NCI-H446 treated with DMSO at 0.1 percent for 48 hours (cell line): ENCODE measurements around the gene RBX1.
"Not testable (repeated sequence)": the region's sequence is repeated elsewhere in the genome, so short reads cannot be mapped to it uniquely, and the experiment has no call there.

Experiments
- DNase-seq: peaks from one replicate; lab custom pipeline; 2025; lab: John Stamatoyannopoulos, UW

The RBX1 gene

DNA sequence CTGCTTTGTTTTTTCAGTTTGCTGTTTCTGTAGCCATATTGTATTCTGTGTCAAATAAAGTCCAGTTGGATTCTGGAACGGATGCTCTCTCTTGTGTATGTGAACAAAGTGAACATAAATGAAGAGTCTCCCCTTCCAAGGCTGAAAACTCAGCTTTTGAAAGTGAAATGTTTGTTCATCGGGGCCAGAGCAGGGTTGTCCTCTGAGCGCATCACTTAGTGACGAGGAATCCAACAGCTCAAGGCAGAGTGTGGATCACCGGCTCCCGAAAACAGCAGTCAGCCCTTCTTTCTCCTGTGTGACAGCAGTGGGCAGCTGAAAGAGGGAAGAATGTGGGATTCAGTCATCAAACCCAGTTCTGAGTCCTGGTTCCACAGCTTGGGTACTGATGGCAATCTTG, 21.4 kb downstream of the RBX1 start:
- DNase-seq = no peak

DNA sequence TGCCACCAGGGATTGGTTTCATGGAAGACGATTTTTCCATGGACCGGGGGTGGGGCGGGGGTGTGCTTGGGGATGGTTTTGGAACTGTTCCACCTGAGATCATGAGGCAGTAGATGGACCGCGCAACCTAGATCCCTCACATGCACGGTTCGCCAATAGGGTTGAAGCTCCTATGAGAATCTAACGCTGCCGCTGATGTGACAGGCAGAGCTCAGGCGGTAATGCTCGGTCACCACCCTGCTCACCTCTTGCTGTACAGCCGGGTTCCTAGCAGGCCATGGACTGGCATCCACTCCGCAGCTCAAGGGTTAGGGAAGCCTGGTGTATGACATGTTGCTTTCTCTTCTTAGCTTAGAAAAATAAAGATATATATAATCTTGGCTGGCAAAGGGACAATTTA, 22.0 kb downstream of the RBX1 start:
- no peak for DNase-seq

DNA sequence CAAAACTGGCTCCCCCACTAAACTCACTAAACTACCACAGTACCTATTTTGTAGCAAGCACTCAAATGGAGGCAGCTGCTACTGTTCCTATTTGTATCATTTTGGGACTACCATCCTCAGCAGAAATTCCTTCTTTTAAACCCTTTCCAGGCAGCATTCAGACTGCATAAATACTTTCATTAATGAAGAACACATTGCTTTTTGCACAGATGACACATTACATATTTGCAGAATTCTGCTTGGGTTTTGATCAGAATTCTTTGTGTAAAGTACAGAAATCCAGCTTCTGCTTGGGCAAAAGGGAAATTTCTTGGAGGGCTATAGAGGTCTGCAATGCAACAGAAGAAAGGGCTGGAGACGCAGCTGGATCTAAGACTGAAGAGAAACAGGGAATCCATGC, 24.2 kb downstream of the RBX1 start:
- DNase-seq = no peak

DNA sequence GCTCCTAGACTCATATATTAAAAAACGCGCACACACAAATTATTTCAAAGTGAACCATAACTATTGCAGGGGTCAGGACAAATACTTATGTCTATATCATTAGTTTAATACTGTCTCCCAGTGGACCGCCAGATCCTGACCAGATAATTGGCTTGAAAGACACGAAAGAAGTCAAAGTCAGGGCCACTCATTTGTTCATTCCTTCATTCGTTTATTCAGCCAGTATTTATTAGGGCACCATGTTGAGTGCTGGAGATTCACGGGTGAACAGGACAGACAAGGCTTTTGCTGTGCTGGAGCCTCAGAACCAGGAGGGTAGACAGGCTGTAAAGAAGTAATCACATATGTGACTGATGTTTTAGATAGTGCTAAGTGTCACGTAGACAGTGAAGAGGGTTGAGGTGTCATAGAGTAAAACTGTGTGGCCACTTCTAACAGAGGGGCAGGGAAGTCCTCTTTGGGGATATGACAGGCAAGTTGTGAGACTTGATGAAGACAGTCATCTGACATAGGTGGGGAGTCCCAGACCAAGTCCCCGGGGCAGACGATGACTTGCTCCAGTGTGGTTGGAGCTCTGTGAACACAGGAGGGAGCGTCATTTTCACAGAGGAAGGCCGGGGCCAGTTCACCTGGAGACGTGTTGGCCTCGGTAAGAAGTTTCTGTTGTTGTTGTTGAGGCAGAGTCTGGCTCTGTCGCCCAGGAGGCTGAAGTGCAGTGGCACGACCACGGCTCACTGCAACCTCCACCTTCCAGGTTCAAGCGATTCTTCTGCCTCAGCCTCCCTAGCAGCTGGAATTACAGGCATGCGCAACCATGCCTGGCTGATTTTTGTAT, 25.9 kb downstream of the RBX1 start:
- DNase-seq = no peak

DNA sequence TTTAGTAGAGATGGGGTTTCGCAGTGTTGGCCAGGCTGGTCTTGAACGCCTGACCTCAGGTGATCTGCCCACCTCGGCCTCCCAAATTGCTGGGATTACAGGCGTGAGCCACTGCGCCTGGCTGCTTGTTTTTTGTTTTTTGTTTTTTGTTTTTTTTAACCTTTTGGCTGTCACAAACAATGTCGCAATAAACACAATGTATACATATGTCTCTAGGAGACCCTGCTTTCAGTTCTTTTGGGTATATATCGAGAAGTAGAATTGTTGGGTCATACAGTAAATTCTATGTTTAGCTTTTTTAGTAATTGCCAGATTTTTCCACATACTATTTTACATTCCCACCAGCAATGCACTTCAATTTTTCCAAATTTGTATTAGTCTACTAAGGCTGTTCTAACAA, 28.0 kb downstream of the RBX1 start:
- DNase-seq = no peak

DNA sequence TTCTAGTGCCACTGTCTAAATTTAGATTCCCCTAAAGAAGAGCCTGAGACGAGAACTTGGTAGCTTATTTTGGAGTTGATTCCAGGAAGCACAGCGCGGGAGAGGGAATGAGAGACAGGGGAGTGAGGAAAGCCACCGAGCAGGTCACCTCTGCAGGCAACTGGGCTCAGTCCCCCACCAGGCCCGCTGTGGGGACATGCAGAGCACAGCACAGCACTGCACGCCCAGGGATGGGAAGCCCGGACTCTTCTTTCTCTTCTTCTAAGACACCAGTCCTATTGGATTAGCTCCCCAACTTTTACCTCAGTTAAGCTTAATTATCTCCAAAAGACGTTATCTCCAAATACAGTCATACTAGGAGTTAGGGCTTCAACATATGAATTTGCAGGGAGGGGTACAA, 28.7 kb downstream of the RBX1 start:
- no peak for DNase-seq

DNA sequence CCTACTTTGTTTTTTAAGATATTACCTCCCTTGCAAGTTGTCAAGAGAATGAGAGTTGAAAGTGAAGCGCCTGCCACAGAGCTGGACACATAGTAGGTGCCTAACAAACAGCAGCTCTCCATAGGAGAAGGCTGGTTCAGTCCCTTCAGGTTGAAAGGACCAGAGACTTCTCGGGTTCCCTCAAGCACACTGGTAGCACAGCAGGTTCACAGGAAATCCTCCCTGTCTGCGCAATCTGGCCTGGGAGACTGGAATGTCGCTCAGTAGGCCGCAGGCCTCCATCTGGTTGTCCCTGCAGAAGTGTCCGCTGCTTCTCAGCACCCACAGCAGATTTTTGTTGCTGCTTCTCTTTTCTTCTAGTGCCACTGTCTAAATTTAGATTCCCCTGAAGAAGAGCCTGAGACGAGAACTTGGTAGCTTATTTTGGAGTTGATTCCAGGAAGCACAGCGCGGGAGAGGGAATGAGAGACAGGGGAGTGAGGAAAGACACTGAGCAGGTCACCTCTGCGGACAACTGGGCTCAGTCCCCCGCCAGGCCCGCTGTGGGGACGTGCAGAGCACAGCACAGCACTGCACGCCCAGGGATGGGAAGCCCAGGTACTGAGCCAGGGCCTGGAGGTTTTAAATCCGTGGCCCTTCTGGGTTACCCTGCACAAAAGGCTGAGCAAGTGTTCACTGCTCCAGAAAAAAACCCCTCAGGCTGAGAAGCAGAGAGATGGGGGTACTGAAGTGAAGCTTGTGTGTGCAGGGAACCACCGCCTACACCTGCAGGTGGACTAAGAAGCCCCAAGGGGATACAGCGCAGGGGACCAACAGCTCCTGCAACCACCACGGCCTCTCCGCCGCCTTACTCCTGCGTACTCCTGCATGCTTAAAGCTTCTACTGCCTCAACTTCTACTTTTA, 31.6 kb downstream of the RBX1 start:
- DNase-seq = no peak

DNA sequence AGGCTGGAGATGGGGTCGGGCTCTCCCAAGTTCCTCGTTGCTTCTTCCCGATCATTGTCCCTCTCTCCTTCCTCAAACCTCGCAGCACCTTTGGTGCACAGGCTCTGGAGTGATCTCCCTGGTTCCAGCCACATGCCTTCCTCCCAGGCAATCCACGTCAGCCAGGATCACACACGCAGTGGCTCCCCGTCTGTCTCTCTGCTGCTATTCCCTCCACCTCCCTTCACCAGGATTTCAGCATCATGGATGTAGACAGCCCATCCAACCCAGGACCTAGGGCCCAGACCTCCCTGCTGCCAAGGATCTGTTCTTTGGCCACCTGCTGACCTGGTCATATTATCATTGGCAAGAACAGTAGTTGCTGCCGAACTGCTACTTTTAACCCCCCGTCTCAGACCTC, 40.1 kb downstream of the RBX1 start:
- no peak for DNase-seq

DNA sequence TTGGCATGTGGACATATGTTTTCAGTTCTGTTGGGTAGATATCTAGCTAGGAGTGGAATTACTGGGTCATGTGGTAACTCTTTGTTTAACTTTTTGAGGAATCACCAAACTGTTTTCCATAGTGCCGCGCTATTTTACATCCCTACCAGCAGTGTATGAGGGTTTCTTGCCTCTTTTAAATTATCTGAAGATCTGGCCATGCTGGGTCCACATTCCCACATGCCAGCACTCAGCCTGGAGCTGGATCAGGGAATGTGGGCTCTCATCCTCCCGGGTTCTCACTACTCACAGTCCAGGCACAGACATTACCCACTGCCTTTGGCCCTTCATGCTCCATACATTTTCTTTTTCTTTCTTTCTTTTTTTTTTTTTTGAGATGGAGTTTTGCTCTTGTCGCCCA, 44.6 kb downstream of the RBX1 start:
- DNase-seq = no peak

DNA sequence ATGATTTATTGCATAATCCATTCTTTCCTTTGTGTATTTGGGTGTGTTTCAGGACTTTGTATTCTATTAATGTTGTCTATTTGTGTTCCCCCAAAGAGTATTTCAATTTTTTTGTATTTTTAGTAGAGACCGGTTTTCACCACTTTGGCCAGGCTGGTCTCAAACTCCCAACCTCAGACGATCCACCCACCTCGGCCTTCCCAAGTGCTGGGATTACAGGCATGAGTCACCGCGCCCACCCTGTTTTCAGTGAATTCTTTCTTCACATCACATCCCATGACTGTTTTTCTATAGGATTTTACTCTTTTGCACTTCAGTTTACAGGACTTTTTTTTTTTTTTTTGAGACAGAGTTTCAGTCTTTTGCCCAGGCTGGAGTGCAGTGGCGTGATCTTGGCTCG, 46.3 kb downstream of the RBX1 start:
- DNase-seq = no peak

DNA sequence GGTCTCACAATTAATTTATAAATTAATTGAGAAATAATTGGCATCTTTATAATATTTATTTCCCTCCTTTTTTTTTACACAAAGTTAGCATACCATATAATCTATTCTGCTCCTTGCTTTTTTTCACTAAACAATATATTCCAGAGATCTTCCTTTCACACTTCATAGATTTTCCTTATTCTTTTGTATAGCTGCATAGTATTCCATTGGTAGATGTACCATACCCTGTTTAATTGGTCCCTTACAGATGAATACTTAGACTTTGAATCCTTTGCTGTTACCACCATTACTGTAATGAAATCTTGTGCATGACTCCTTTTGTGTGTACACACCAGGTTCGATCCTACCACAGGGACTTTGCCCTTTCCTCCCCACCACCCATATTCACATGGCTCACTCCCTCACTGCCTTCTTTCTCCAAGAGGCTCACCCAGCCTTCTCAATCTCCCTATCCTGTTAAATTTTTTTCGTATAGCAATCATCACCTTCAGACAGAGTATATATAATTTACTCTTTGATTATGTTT, 48.9 kb downstream of the RBX1 start:
- no peak for DNase-seq

DNA sequence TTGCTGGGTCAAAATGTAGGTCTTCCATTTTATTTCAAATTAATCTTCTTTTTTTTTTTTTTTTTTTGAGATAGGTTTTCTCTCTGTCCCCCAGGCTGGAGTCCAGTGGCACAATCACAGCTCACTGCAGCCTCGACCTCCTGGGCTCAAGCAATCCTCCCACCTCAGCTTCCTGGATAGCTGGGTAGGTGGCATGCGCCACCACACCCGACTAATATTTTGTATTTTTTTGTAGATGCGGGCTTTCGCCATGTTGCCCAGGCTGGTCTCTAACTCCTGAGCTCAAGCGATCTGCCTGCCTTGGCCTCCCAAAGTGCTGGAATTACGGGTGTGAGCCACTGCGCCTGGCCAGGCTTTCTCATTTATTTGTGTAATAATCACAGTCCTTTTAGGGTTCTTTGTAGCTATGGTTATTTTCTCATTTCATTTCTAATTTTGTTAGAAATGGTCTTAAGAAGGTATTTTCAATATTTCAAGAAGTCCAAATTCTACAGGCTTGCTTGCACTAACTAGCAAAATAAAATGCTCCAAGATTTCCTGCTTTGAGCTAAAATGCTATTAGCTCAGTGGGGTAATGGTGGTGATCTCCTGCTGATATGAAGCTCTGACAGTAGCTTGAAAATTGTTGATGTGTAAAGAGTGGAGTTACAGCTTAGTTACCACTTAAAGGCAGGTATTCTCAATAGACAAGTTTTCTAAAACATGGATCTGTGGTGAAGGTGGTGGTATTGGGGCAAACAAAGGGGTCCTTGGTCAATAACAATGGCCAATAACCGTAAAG, 50.0 kb downstream of the RBX1 start:
- DNase-seq = no peak

DNA sequence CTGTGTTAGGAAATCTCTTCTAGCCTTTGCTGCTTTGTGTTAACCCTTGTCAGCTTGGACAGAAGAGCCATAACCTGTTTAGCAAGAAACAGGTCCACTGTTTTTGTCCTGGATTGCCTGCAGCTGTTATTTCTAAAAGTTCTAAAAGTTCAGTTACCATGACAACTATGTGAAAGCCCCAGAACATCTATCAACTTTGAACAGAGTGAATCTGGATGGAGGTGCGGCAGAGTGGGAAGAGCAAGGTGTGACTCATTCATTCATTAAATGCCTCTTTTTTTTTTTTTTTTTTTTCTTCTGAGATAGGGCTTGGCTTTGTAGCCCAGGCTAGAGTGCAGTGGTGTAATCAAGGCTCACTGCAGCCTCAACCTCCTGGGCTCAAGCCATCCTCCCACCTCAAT, 50.5 kb downstream of the RBX1 start:
- no peak for DNase-seq

DNA sequence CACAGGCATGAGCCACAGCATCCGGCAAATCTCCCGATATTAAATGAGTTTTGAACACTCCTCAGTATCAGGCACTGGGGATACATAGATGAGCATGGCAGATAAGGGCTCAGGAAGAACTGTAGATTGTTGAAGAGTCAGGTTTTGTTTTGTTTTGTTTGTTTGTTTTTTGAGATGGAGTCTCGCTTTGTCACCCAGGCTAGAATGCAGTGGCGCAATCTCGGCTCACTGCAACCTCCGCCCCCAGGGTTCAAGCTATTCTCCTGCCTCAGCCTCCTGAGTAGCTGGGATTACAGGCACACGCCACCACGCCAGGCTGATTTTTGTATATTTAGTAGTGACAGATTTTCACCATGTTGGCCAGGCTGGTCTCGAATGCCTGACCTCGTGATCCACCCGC, 51.2 kb downstream of the RBX1 start:
- not testable (repeated sequence) for DNase-seq

DNA sequence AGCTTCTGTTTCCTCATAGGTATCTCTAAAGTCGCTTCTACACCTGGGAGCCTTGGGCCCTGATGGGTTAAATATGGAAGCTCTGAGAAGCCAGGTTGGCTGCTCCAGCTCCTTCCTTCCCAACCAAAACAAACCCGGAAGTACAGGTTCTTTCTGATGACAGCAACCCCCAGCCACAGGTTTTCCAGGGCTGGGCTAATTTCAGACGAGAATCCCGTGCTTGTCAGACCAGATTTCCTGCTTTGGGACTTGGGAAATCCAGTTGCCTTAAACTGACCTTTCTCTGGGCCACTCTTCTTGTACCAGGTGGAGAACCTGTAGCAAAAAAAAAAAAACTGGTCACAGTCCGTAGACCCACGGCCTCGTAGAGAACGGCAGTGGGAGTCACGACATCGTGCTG, 51.9 kb downstream of the RBX1 start:
- no peak for DNase-seq

DNA sequence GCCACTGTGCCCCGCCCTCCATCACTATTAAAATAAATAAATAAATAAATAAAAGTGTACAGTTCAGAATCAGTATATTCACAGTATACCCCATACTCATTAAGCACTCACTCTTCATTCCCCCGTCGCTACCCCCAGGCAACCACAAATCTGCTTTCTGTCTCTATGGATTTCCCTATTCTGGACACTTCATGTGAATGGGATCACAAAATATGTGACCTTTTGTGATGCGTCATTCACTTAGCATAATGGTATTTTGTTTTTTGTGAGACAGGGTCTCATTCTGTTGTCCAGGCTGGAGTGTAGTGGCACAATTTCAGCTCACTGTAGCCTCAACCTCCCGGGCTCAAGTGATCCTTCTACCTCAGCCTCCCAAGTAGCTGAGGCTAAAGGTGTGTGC, 52.8 kb downstream of the RBX1 start:
- DNase-seq = no peak

DNA sequence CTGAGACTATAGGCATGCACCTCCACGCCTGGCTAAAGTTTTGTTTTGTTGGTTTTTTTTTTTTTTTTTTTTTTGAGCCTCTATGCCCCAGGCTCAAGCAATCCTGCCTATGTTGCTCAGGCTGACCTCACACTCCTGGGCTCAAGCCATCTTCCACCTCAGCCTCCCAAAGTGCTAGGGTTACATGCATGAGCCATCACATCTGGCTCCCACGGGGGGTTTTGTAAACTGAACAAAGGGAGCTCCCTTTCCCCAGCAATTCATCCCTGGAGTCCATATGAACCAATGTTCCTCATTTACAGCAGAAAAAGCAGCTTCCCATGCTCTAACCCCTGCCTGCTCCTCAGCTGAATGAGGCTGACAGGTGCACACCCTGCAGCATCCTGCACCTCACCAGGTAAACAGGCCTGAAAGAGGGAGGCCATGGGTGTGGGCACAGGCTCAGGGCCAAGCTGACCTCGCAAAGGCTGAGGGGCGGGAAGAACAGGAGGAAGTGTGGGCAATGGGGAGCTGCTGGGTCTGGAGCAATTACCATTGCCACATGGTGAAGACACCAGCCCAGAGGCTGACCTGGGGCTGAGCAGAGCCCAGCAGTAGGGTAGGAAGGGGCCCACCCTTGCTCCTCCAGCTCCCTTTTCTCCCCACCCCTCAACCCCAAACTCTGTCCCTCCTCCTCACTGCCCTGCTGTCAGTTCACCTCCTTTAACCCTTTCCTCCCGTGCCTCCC, 58.2 kb downstream of the RBX1 start:
- no peak for DNase-seq

DNA sequence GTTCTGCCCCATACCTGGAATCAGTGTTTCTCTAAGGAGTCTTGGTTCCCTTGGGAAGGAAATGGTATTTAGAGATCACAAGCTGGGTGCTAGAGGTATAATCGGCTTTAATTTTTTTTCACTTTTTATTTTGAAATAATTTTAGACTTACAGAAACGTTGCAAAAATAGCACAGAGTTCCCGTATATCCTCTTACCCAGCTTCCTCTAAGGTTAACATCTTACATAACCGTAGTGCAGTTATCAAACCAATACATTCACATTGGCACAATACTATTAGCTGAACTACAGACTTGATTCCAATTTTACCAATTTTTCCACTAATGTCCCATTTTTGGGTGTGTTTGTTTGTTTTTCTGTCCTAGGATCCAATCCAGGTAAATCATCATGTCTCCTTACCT, 63.8 kb downstream of the RBX1 start:
- no peak for DNase-seq

DNA sequence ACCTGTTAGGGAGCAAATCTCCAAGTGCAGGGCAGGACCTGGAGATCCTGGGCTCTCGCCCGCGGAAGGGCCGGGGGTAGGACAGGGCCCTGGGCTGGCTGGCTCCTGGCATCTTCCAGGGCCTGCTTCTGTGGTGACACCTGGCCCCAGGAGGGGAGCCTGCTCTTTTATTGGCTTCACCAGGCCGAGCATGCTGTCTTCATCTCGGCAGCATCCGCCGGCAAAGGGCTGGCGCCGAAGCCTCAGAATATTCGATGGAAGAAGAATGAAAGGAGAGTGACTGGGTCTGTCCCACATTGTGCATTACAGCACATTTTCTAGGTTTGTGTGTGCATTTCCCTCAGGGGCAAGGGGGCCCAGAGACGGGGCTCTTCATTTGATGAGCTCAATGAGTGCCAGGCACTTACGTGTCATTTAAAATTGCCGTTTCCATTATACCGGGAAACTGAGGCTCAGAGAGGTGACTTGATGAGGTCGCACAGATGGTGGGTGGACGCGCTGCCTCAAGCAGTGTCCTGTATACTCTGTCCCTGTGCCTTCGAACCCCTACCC, 70.0 kb downstream of the RBX1 start:
- no peak for DNase-seq

DNA sequence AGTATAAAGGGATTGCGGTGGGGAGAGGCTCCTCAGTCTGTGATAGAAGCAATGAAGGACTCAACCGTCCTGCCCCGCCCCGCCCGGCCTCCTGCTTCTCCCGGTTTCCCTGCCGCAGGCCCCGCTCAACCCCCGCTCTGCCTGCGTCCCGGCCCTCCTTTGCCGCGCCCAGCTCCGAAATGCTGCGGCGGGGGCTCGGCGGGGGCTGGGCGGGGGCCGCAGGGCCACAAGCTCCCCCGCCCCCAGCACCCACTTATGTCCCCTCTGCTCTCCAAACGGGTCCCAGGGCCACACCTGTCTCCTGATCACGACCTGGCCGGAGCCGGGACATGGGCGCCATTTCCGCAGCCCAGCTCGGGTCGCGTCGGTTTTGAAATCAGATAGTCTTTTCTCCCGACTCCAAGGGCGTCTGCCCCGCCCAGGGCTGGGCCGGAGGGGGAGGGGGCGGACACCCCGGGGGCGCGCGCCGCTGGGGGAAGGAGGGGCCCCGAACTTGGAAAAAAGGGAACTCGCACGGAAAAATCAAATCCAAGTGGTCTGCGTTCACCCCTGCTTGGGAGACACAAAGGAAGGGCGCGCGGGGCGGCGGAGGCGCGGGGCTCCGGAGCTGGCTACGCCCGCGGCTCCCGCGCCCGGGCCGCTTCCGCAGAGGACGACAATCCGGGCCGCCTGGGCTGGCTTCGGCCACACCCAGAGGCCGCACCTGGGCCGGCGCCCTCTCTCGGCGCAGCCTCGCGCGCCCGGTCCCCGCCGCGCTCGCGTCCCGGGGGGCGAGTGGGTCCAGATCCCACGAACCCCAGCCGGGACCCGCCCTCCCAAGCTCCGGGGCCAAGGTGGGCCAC, 70.7 kb downstream of the RBX1 start:
- DNase-seq = no peak
